PC-3 (cell line): ENCODE measurements around the gene MPL.

Experiments used
- CTCF ChIP-seq: fragments of 300-600 bp; sonication (generic); conservative IDR thresholded peaks from 2 replicates; pipeline ENCODE4 v1.5.1; 2017; ENCODE audit warnings: antibody characterized with exemption, low read depth, mild to moderate bottlenecking, low read length
- EZH2 ChIP-seq: fragments of 300-600 bp; sonication (generic); IDR thresholded peaks from one replicate; pipeline ENCODE4 v1.6.1; 2017; ENCODE audit warnings: antibody characterized with exemption, mild to moderate bottlenecking, low read length; ENCODE audit not compliant: unreplicated experiment
- EZH2phosphoT487 ChIP-seq: fragments of 300-600 bp; sonication (generic); IDR thresholded peaks from 2 replicates; pipeline ENCODE4 v1.6.1; 2018; ENCODE audit warnings: mild to moderate bottlenecking, antibody characterized with exemption, low read length, borderline replicate concordance

- TF ChIP-seq CTCF: no peak
- TF ChIP-seq EZH2: no peak
- no peak for TF ChIP-seq EZH2phosphoT487
These were observed 44.9 kb upstream of the MPL start for GRCh38 chr1:43292679-43293078.
